AG09309 (cell line): ENCODE measurements around the gene ATP2C1.
"Not testable (repeated sequence)": the region's sequence is repeated elsewhere in the genome, so short reads cannot be mapped to it uniquely, and the experiment has no call there.

Experiments
- DNase-seq: peaks from one replicate; pipeline ENCODE4 v3.0.0-alpha.2; 2010; ENCODE audit warnings: low read depth
- H3K4me3 ChIP-seq: 2 replicates; pipeline ENCODE4 v1.5.1; 2011; ENCODE audit warnings: mild to moderate bottlenecking, low read depth, low read length, moderate library complexity; ENCODE audit not compliant: control insufficient read depth
- TF ChIP-seq, protein P1 (sequence below): IDR thresholded peaks from 2 replicates; pipeline ENCODE4 v1.5.1; 2011; ENCODE audit warnings: mild to moderate bottlenecking, low read depth, low read length, inconsistent platforms; ENCODE audit not compliant: insufficient read depth, control insufficient read depth; ENCODE audit errors: missing control alignments

ATP2C1 gene

DNA sequence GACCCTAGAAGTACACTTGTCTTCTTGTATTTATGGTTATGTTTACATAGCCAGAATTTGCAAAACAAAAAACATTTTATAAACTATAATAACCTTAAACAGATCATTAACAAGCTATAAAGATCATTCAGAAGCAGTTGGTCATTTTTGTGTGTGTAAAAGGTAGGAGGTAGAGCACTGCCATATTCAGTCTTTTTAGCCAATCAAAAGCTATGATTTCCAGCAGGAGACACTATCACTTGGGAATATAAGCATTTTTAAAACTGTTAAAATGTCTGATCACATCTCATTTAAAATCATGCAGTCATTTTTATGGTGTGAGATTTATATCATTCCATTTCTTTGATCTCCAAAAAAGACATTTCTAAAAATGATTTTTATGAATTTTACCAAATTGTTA, 42.6 kb upstream of the ATP2C1 start:
- DNase-seq: no peak
- no peak overlapping the region for H3K4me3 ChIP-seq
- TF ChIP-seq, protein P1, sequence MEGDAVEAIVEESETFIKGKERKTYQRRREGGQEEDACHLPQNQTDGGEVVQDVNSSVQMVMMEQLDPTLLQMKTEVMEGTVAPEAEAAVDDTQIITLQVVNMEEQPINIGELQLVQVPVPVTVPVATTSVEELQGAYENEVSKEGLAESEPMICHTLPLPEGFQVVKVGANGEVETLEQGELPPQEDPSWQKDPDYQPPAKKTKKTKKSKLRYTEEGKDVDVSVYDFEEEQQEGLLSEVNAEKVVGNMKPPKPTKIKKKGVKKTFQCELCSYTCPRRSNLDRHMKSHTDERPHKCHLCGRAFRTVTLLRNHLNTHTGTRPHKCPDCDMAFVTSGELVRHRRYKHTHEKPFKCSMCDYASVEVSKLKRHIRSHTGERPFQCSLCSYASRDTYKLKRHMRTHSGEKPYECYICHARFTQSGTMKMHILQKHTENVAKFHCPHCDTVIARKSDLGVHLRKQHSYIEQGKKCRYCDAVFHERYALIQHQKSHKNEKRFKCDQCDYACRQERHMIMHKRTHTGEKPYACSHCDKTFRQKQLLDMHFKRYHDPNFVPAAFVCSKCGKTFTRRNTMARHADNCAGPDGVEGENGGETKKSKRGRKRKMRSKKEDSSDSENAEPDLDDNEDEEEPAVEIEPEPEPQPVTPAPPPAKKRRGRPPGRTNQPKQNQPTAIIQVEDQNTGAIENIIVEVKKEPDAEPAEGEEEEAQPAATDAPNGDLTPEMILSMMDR: no peak

DNA sequence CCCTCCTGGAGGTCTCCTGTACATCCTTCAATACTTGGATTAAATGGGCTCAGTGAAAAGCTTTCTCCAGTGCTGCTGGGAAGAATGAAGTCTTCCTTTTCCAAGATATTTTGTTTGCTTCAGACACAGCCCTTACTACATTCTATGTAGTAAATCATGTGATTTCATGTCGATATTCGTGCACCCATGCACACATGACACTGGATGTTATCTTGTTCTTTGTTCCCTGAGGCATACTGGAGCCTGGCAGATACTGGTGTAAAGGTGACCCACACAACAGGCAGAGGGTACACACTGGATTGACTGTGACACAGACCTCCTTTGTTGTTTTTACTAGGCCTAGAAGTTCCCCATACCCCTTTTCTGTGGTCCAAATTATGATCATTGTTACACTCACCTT, 40.3 kb upstream of the ATP2C1 start:
- TF ChIP-seq, protein P1: no peak
- H3K4me3 ChIP-seq: no peak overlapping the region
- no peak for DNase-seq

DNA sequence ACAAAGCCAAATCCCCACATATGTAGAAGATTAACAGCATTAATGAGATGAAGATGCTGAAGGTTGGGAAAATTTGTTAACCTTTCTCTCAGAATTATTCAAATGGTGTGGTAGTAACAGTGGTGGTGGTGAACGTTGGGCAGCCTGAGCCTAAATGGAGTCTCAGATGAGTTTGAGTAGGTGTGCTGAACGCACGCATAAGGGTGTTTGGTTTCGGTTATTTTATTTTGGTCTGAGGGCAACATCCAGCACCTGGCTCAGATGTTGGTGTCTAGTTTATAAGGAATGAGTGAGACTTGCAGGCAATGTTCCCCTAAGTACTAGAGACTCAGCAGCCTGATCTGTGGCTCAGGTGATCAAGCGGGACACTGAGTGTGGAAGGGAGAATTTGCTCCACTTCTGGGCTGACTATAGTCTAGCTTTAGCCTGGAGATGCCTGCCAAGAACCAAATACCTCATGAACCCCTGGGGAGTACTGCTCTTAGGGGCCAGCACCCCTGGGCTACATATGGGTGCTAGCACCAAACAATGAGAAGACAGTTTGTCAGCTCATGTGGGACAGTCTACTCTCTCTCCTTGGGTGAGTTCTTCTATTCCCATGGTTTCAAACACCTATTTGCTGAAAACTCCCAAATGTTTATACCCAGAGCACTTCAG, 39.5 kb upstream of the ATP2C1 start:
- TF ChIP-seq, protein P1: no peak
- no peak for DNase-seq
- H3K4me3 ChIP-seq: no peak overlapping the region

DNA sequence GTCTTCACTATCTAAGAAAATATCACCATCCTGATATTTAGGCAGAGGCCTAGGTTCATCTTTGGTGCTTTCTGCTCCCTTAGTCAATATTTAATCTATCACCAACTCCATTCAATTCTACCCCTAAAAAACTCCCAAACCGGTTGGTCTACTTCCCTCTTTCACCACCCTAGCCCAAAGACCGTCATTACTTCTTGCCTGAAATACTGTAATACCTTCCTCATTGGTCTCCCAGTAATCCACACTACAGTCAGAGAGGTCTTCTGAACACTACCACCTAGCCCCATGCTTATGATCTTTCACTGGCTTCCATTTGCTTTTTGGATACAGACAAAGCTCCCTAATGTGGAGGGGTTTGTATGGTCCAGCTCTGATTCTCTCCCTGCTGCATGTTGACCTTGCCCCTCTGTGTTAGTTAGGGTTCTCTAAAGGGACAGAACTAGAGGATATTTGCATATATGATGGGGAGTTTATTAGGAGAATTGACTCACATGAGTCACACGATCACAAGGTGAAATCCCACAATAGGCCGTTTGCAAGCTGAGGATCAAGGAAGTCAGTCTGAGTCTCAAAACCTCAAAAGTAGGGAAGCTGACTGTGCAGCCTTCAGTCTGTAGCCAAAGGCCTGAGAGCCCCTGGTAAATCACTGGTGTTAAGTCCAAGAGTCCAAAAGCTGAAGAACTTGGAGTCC, 36.4 kb upstream of the ATP2C1 start:
- DNase-seq: no peak
- TF ChIP-seq, protein P1: no peak

DNA sequence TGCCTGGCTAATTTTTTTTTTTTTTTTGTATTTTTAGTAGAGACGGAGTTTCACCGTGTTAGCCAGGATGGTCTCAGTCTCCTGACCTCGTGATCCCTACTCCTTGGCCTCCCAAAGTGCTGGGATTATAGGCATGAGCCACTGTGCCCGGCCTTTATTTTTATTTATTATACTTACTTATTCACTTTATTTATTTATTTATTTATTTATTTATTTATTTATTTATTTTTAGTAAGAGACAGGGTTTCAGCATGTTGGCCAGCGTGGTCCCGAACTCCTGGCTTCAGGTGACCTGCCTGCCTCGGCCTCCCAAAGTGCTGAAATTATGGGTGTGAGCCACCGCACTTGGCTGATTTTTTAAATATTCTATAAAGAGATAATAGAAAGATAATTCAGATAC, 31.8 kb upstream of the ATP2C1 start:
- not testable (repeated sequence) for DNase-seq, H3K4me3 ChIP-seq

More for the DNA sequence above, 36.4 kb upstream of the ATP2C1 start:
- H3K4me3 ChIP-seq: no peak overlapping the region

DNA sequence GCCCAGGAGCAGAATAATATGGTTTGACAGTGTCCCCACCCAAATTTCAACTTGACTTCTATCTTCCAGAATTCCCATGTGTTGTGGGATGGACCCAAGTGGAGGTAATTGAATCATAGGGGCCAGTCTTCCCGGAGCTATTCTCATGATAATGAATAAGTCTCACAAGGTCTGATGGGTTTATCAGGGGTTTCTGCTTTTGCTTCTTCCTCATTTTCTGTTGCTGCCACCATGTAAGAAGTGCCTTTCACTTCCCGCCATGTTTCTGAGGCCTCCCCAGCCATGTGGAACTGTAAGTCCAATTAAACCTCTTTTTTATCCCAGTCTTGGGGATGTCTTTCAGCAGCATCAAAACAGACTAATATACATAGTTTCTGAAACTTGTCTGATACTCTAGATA, 28.4 kb upstream of the ATP2C1 start:
- TF ChIP-seq, protein P1: no peak
- no peak for DNase-seq
- no peak overlapping the region for H3K4me3 ChIP-seq

DNA sequence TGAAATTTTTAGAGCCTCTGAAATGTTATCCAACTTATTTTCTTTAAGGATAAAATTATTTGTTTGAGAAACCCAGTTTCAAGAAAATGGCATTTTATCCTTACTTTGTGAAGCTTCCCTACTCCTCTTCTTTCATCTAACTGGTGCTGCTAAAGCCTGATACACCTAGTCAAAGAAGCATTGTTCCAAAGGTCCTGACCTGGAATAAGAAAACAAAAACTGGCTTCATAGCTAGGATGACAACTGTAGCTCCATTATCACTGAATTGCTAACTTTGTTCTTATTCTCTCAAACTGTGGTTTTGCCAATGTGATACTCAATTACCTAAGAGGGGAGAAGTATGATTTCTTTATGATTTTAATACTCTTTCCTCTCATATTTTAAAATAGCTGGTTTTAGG, 27.6 kb upstream of the ATP2C1 start:
- H3K4me3 ChIP-seq: no peak overlapping the region
- TF ChIP-seq, protein P1: no peak
- DNase-seq: no peak
